Thyroid gland (tissue), 4 donors: ENCODE data around the gene SHROOM4. TPM values are rescaled to one million over a fixed set of nuclear protein-coding genes. Genes with fewer than 3 reads are reported as not detected.

Experiments
- DNase-seq, 2 donors: peaks; one replicate each; pipeline ENCODE4 v3.0.0-alpha.2; 2019
- H3K27ac ChIP-seq, 3 donors: fragments of 200-600 bp; sonication (generic); 1 replicate in 2 of 3; 2 replicates in 1 of 3; pipeline ENCODE4 v1.5.1; 2016 to 2019; ENCODE audit warnings: mild to moderate bottlenecking in 1 of 3, moderate library complexity in 1 of 3
- H3K27me3 ChIP-seq: fragments of 200-600 bp; sonication (generic); one replicate; pipeline ENCODE4 v1.5.1; 2019
- H3K36me3 ChIP-seq, 2 donors: fragments of 200-600 bp; sonication (generic); one replicate each; pipeline ENCODE4 v1.5.1; 2016 to 2019
- H3K4me1 ChIP-seq, 2 donors: fragments of 200-600 bp; sonication (generic); one replicate each; pipeline ENCODE4 v1.5.1; 2017 to 2019
- H3K4me3 ChIP-seq, 3 donors: fragments of 200-600 bp; sonication (generic); replicated peaks in 1 of 3; 1 replicate in 2 of 3; 2 replicates in 1 of 3; pipeline ENCODE4 v1.5.1; 2016; ENCODE audit warnings: mild to moderate bottlenecking in 1 of 3
- H3K9me3 ChIP-seq: fragments of 200-600 bp; sonication (generic); one replicate; pipeline ENCODE4 v1.5.1; 2017
- POLR2A ChIP-seq, 2 donors: fragments of 450-650 bp; IDR thresholded peaks; one replicate each; pipeline ENCODE4 v1.6.1; 2017; ENCODE audit warnings: antibody characterized with exemption in 2 of 2, mild to moderate bottlenecking in 2 of 2, moderate library complexity in 1 of 2
- WGBS, 2 donors: methylation state at CpG; one replicate each; pipeline ENCODE4 v1.1.5; 2017; 5-methylcytosine and 5-hydroxymethylcytosine counted together
- intact Hi-C: fragments of 100-400 bp; cut with DNase I; formaldehyde crosslinking; loops from one replicate; pipeline ENCODE4 v1.15.1; 2023
- total RNA-seq, 4 donors: library from RNA; depleted of rRNA; stranded (reverse); fragments of >200 nt; gene quantifications; one replicate each; pipeline ENCODE4 v1.2.3, GENCODE V29; 2016
- TF ChIP-seq, protein P1 (sequence below), 6 experiments: fragments of 200-600 bp in 3 of 6; fragments of 450-650 bp in 3 of 6; sonication (generic) in 3 of 6; IDR thresholded peaks; one replicate each; pipeline ENCODE4 v1.5.1; 2016 to 2019; ENCODE audit warnings: antibody characterized with exemption in 6 of 6, mild to moderate bottlenecking in 2 of 6, inconsistent platforms in 1 of 6, moderate library complexity in 1 of 6

Gene SHROOM4
- total RNA-seq, 4 donors from 2014 or later, result 4.1 to 10.8 (median 6.9) TPM

DNA sequence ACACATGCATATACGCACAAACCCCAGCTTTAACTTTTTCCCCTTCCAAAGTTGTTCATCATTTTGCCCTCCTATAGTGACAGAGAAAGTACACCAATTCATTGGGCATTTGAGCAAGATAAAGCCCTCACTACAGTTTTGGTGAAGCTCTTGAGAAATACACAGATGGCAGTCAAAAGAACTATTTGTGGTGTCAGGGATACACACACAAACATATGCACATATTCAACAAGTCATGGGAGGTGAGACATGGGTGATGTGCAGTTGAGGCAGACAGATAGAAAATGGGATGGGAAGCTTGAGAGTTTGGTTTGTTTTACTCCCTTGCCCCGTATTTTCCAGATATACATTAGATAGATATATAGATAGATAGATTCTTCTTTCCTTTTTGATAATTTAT is 11.8 kb upstream of the SHROOM4 start:
- 89 to 90% methylated on average over 2 of the region's 2 CpGs for WGBS, 2 donors
- H3K36me3 ChIP-seq, result no peaks in the 10 kb centered on the region

DNA sequence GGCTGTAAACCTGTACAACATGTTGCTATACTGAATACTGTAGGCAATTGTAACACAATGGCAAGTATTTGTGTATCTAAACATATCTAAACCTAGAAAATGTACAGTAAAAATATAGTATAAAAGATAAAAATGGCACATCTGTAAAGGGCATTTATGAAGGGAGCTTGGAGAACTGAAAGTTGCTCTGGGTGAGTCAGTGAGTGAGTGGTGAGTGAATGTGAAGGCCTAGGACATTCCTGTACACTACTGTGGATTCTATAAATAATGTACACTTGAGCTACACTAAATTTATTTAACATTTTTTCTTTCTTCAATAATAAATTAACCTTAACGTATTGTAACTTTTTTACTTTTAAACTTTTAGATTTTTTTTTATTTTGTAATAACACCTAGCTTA is 5.0 kb upstream of the SHROOM4 start:
- H3K27me3 ChIP-seq, result no peaks in the 10 kb centered on the region
- no peaks in the 10 kb centered on the region for H3K9me3 ChIP-seq
- H3K4me3 ChIP-seq, result no peak overlapping the region
- intact Hi-C loops, result no loop called here
- no peak for TF ChIP-seq POLR2A (IDR thresholded peaks at IDR 0.05)
- TF ChIP-seq, protein P1, sequence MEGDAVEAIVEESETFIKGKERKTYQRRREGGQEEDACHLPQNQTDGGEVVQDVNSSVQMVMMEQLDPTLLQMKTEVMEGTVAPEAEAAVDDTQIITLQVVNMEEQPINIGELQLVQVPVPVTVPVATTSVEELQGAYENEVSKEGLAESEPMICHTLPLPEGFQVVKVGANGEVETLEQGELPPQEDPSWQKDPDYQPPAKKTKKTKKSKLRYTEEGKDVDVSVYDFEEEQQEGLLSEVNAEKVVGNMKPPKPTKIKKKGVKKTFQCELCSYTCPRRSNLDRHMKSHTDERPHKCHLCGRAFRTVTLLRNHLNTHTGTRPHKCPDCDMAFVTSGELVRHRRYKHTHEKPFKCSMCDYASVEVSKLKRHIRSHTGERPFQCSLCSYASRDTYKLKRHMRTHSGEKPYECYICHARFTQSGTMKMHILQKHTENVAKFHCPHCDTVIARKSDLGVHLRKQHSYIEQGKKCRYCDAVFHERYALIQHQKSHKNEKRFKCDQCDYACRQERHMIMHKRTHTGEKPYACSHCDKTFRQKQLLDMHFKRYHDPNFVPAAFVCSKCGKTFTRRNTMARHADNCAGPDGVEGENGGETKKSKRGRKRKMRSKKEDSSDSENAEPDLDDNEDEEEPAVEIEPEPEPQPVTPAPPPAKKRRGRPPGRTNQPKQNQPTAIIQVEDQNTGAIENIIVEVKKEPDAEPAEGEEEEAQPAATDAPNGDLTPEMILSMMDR (IDR thresholded peaks at IDR 0.05), result no peak
- 97 to 100% methylated on average over 1 of the region's 1 CpG for WGBS, 2 donors
- H3K27ac ChIP-seq, result no peak overlapping the region
- no peak for DNase-seq
- H3K4me1 ChIP-seq, result no peaks in the 10 kb centered on the region
- no peaks in the 10 kb centered on the region for H3K36me3 ChIP-seq

More for the DNA sequence above, 11.8 kb upstream of the SHROOM4 start:
- TF ChIP-seq, protein P1 (IDR thresholded peaks at IDR 0.05), result no peak
- TF ChIP-seq POLR2A (IDR thresholded peaks at IDR 0.05), result no peak
- no peaks in the 10 kb centered on the region for H3K9me3 ChIP-seq
- H3K4me3 ChIP-seq, result no peak overlapping the region
- H3K4me1 ChIP-seq, result no peaks in the 10 kb centered on the region
- DNase-seq, result no peak
- H3K27ac ChIP-seq, result no peak overlapping the region
- H3K27me3 ChIP-seq, result no peaks in the 10 kb centered on the region
- intact Hi-C loops, result no loop called here

DNA sequence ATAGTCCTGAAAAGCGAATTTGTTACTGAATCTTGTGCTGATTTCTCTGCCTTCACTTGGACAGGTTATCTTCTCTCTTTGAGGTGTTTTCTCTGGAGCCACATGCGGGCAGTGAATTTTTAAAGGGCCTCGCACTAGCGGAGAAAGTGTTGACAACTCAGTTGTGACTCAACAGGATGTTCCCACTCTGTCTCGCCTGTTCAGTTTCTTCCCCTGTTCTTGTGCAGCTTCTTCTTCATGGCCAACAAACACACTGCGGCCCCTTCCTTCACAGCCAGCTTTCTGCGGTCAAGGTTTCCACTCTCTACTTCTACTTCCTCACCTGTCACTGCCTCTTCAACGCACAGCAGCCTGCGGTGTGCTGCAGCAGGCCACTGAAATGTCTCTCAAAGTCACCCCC is 1.1 kb upstream of the SHROOM4 start:
- no peaks in the 10 kb centered on the region for H3K27me3 ChIP-seq
- WGBS, 2 donors, result 76 to 88% methylated on average over 9 of the region's 9 CpGs
- no peaks in the 10 kb centered on the region for H3K9me3 ChIP-seq
- no peak overlapping the region for H3K4me3 ChIP-seq
- H3K4me1 ChIP-seq, result no peaks in the 10 kb centered on the region
- no peak for TF ChIP-seq POLR2A (IDR thresholded peaks at IDR 0.05)
- TF ChIP-seq, protein P1 (IDR thresholded peaks at IDR 0.05), result no peak
- DNase-seq, result no peak
- intact Hi-C loops, result no loop called here
- no peak overlapping the region for H3K27ac ChIP-seq
- H3K36me3 ChIP-seq, result no peaks in the 10 kb centered on the region

DNA sequence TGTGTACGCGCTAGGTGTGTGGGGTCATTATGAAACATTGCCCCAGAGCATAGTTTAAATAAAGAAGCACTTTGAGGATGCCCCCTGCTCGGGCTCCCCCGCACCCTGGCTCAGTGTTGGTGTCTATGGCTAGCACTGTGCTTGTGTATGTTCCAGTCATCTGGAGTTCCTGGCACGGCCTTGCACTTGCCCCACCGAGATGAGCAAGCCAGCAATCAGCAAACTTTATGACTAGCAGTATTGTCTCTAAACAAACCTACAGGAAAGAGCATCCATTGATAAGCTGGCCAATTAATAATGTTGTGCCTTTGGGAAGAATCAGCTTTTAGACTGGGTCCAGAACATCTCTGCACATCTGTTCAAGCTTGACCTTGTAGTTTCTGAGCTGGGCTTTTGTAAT is 707 bp upstream of the SHROOM4 start:
- intact Hi-C loops, result no loop called here
- no peak overlapping the region for H3K27ac ChIP-seq

DNA sequence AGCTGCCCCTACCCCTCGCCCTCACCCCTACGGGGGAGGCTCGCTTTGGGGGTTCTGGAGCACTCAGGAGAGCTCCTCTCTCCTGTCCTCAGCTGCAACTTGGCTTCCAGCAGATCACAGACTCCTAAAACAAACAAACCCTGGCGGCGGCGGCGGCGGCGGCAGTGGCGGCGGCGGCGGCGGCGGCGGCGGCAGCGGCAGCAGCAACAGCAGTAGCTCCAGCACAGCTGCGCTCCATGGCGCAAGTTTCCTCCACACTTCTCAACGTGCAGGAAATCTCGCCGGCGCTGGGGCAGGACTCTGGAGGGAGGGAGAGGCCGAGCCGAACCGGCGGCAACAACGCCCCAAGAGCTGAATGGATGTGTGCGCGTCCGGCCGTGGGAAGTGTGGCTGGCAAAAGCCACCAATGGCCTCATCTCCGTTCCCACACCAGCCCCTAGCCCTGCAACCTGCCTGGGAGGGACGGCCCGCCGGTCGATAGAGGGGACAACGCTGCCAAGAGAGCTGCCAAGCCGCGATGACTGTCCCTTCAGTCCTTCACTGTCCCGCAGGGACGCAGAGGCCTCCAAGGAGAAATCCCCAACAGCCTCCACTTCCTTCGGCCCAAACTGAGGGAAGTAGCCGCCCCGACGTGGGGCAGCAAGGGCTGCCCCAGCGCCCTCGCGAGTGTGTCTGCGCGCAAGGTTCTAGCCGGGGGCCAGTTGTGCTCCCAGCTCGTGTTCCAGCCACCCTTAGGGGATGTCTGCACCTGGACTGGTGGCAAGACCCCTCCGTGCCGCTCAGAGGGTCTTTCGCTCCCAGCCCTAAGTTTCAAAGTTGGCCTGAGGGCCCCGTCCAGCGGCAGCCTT is 775 bp downstream of the SHROOM4 start:
- Histone ChIP-seq H3K4me3 (peak overlapping the region in 2 of 3 donors; percentile 23 to 35), H3K9me3 (no peaks in the 10 kb centered on the region), H3K27me3 (no peaks in the 10 kb centered on the region), H3K36me3 (no peaks in the 10 kb centered on the region), H3K27ac (no peak overlapping the region), H3K4me1 (no peaks in the 10 kb centered on the region)
- intact Hi-C loops, result no loop called here
- DNase-seq, result peak; percentile 40 to 44
- TF ChIP-seq, protein P1 (IDR thresholded peaks at IDR 0.05), result no peak
- TF ChIP-seq POLR2A (IDR thresholded peaks at IDR 0.05), result no peak
- 0% methylated on average over 1 to 4 of the region's 59 CpGs for WGBS, 2 donors

More for the DNA sequence above, 707 bp upstream of the SHROOM4 start:
- DNase-seq, result no peak
- no peaks in the 10 kb centered on the region for H3K4me1 ChIP-seq
- H3K9me3 ChIP-seq, result no peaks in the 10 kb centered on the region
- TF ChIP-seq POLR2A (IDR thresholded peaks at IDR 0.05), result no peak
- TF ChIP-seq, protein P1 (IDR thresholded peaks at IDR 0.05), result no peak
- no peaks in the 10 kb centered on the region for H3K36me3 ChIP-seq
- H3K27me3 ChIP-seq, result no peaks in the 10 kb centered on the region
- peak overlapping the region in 1 of 3 donors; percentile 35 for H3K4me3 ChIP-seq
- 75 to 81% methylated on average over 6 of the region's 6 CpGs for WGBS, 2 donors
